Activated CD4-positive, alpha-beta T cell treated with anti-CD3 and anti-CD28 coated beads, Interleukin-2, amount 10 ng/mL, durations not matched to agents 7 days and 5 days (primary cell): ENCODE measurements around the gene MVP. TPM values are rescaled to one million over a fixed set of nuclear protein-coding genes. Genes with fewer than 3 reads are reported as not detected.
"Not testable (repeated sequence)": the region's sequence is repeated elsewhere in the genome, so short reads cannot be mapped to it uniquely, and the experiment has no call there.

ENCODE experiments used
- CTCF ChIA-PET: fragments of 350-600 bp; sonication (Branson Sonifier 250); formaldehyde crosslinking; loops from one replicate; lab custom pipeline; 2021; ENCODE audit warnings: antibody characterized with exemption; lab: Charles Lee
- POLR2A ChIA-PET: fragments of 350-600 bp; sonication (Branson Sonifier 250); formaldehyde crosslinking; loops from one replicate; lab custom pipeline; 2021; ENCODE audit warnings: antibody characterized with exemption; lab: Charles Lee
- DNase-seq: peaks from one replicate; pipeline ENCODE4 v3.0.0-alpha.2; 2020
- H3K27ac Mint-ChIP-seq: one replicate; pipeline ENCODE4 v1.8.0; 2021; ENCODE audit warnings: mild to moderate bottlenecking, moderate library complexity, mixed read lengths
- H3K27me3 Mint-ChIP-seq: one replicate; pipeline ENCODE4 v1.8.0; 2021; ENCODE audit warnings: mixed read lengths
- H3K36me3 Mint-ChIP-seq: one replicate; pipeline ENCODE4 v1.8.0; 2021; ENCODE audit warnings: low read depth, mixed read lengths
- H3K4me1 Mint-ChIP-seq: one replicate; pipeline ENCODE4 v1.8.0; 2021; ENCODE audit warnings: mixed read lengths
- H3K4me3 Mint-ChIP-seq: one replicate; pipeline ENCODE4 v1.8.0; 2021; ENCODE audit warnings: mild to moderate bottlenecking, moderate library complexity, mixed read lengths
- H3K9me3 Mint-ChIP-seq: one replicate; pipeline ENCODE4 v1.8.0; 2021; ENCODE audit warnings: mixed read lengths
- total RNA-seq, 2 experiments: library from RNA; stranded (reverse); gene quantifications; one replicate each; pipeline ENCODE4 v1.2.3, GENCODE V29; 2021

MVP gene
- total RNA-seq, 2 experiments from 2014 or later, result 177 to 187 TPM

GRCh38 chr16:29857133-29857760, 37.0 kb downstream of the MVP start:
- Mint-ChIP-seq H3K27me3 (no peaks in the 10 kb centered on the region), H3K4me3 (no peak overlapping the region), H3K27ac (no peak overlapping the region), H3K4me1 (peaks cover 16% of the 10 kb centered on the region), H3K9me3 (no peaks in the 10 kb centered on the region), H3K36me3 (peaks cover 24% of the 10 kb centered on the region)
- POLR2A ChIA-PET, result no interaction called here
- CTCF ChIA-PET, result interaction anchor here (0.5 to 3.3 kb wide), 2 partner anchors 9 to 651 kb away, joined by 3 to 14 read pairs; no protein-coding TSS in a partner anchor
- DNase-seq, result no peak

- CTCF ChIA-PET, result interaction anchor here (0.5 to 3.3 kb wide), 4 partner anchors 10 to 649 kb away, joined by 3 to 14 read pairs (median 3); partner anchors contain the start of gene SEZ6L2
- POLR2A ChIA-PET, result no interaction called here
- DNase-seq, result no peak
These were observed 38.0 kb downstream of the MVP start for GRCh38 chr16:29858149-29858849.

GRCh38 chr16:29858974-29859373, 38.7 kb downstream of the MVP start:
- Mint-ChIP-seq H3K27me3 (no peaks in the 10 kb centered on the region), H3K4me3 (no peak overlapping the region), H3K36me3 (peaks cover 24% of the 10 kb centered on the region), H3K9me3 (no peaks in the 10 kb centered on the region), H3K27ac (no peak overlapping the region), H3K4me1 (peaks cover 25% of the 10 kb centered on the region)
- DNase-seq, result no peak
- CTCF ChIA-PET, result interaction anchor here (0.8 to 3.3 kb wide), 4 partner anchors 10 to 114 kb away, joined by 3 to 14 read pairs (median 3); partner anchors contain the start of gene SEZ6L2
- POLR2A ChIA-PET, result interaction anchor here (0.6 kb wide), 1 partner anchor 8 kb away, joined by 4 read pairs; no protein-coding TSS in a partner anchor

More at GRCh38 chr16:29858149-29858849, 38.0 kb downstream of the MVP start:
- Mint-ChIP-seq H3K4me1 (peaks cover 22% of the 10 kb centered on the region), H3K36me3 (peaks cover 24% of the 10 kb centered on the region), H3K9me3 (no peaks in the 10 kb centered on the region), H3K4me3 (no peak overlapping the region), H3K27ac (peak overlapping the region; percentile 64), H3K27me3 (no peaks in the 10 kb centered on the region)

GRCh38 chr16:29860218-29860617, 40.0 kb downstream of the MVP start:
- H3K27me3 Mint-ChIP-seq, result no peaks in the 10 kb centered on the region
- POLR2A ChIA-PET, result no interaction called here
- H3K4me1 Mint-ChIP-seq, result peaks cover 29% of the 10 kb centered on the region
- H3K36me3 Mint-ChIP-seq, result peaks cover 24% of the 10 kb centered on the region
- CTCF ChIA-PET, result interaction anchor here (0.9 kb wide), 1 partner anchor 174 kb away, joined by 3 read pairs; no protein-coding TSS in a partner anchor
- no peaks in the 10 kb centered on the region for H3K9me3 Mint-ChIP-seq
- no peak overlapping the region for H3K4me3 Mint-ChIP-seq
- no peak for DNase-seq
- H3K27ac Mint-ChIP-seq, result peak overlapping the region; percentile 54

GRCh38 chr16:29862383-29862883, 42.2 kb downstream of the MVP start:
- Mint-ChIP-seq H3K4me1 (peaks cover 29% of the 10 kb centered on the region), H3K9me3 (no peaks in the 10 kb centered on the region), H3K4me3 (peak overlapping the region; percentile 98), H3K36me3 (peaks cover 21% of the 10 kb centered on the region), H3K27ac (peak overlapping the region; percentile 100), H3K27me3 (no peaks in the 10 kb centered on the region)
- DNase-seq, result peak; percentile 22
- CTCF ChIA-PET, result interaction anchor here (0.8 to 2.2 kb wide), 4 partner anchors 14 to 110 kb away, joined by 3 to 4 read pairs (median 4); no protein-coding TSS in a partner anchor
- POLR2A ChIA-PET, result no interaction called here

- Mint-ChIP-seq H3K27me3 (no peaks in the 10 kb centered on the region), H3K4me3 (peak within 1 kb of the TSS; percentile 98), H3K27ac (peak within 1 kb of the TSS; percentile 100), H3K36me3 (peaks cover 20% of the 10 kb centered on the region), H3K4me1 (peaks cover 31% of the 10 kb centered on the region), H3K9me3 (no peaks in the 10 kb centered on the region)
- CTCF ChIA-PET, result interaction anchor here (0.6 to 2.2 kb wide), 11 partner anchors 8 to 109 kb away, joined by 3 to 4 read pairs (median 3); partner anchors contain the start of gene MVP
- POLR2A ChIA-PET, result no interaction called here
- peak; percentile 95 for DNase-seq
These were observed 42.8 kb downstream of the MVP start, which contains the start of gene CDIPT for GRCh38 chr16:29862884-29863668. CDIPT (minus strand) TSS chr16:29863226; CDS start chr16:29862857, 369 bp downstream.

GRCh38 chr16:29863669-29863984, 43.4 kb downstream of the MVP start:
- ChIA-PET POLR2A (no interaction called here), CTCF (interaction anchor here (0.6 to 2.2 kb wide), 12 partner anchors 9 to 109 kb away, joined by 3 to 4 read pairs (median 3); partner anchors contain the start of gene MVP)
- Mint-ChIP-seq H3K27ac (peak overlapping the region; percentile 100), H3K36me3 (peaks cover 16% of the 10 kb centered on the region), H3K4me3 (peak overlapping the region; percentile 98), H3K9me3 (no peaks in the 10 kb centered on the region), H3K27me3 (no peaks in the 10 kb centered on the region), H3K4me1 (peaks cover 31% of the 10 kb centered on the region)
- no peak for DNase-seq

GRCh38 chr16:29864205-29864604, 43.9 kb downstream of the MVP start:
- no peaks in the 10 kb centered on the region for H3K9me3 Mint-ChIP-seq
- CTCF ChIA-PET, result interaction anchor here (0.7 to 2.2 kb wide), 5 partner anchors 13 to 40 kb away, joined by 3 to 4 read pairs (median 4); partner anchors contain the start of gene SEZ6L2
- no peak for DNase-seq
- H3K4me1 Mint-ChIP-seq, result peaks cover 31% of the 10 kb centered on the region
- H3K27ac Mint-ChIP-seq, result peak overlapping the region; percentile 57
- POLR2A ChIA-PET, result no interaction called here
- H3K27me3 Mint-ChIP-seq, result no peaks in the 10 kb centered on the region
- no peak overlapping the region for H3K4me3 Mint-ChIP-seq
- H3K36me3 Mint-ChIP-seq, result peaks cover 15% of the 10 kb centered on the region

GRCh38 chr16:29868396-29869009, 48.2 kb downstream of the MVP start:
- Mint-ChIP-seq H3K9me3 (no peaks in the 10 kb centered on the region), H3K4me3 (no peak overlapping the region), H3K27me3 (no peaks in the 10 kb centered on the region), H3K36me3 (no peaks in the 10 kb centered on the region), H3K4me1 (peaks cover 7% of the 10 kb centered on the region), H3K27ac (no peak overlapping the region)
- POLR2A ChIA-PET, result no interaction called here
- CTCF ChIA-PET, result interaction anchor here (0.7 kb wide), 1 partner anchor 20 kb away, joined by 3 read pairs; no protein-coding TSS in a partner anchor
- DNase-seq, result no peak

- DNase-seq, H3K27me3 Mint-ChIP-seq, POLR2A ChIA-PET, H3K4me1 Mint-ChIP-seq, H3K4me3 Mint-ChIP-seq, H3K36me3 Mint-ChIP-seq, H3K27ac Mint-ChIP-seq, H3K9me3 Mint-ChIP-seq: not testable (repeated sequence)
- CTCF ChIA-PET, result interaction anchor here (0.7 kb wide), 1 partner anchor 21 kb away, joined by 3 read pairs; no protein-coding TSS in a partner anchor
These were observed 48.8 kb downstream of the MVP start for GRCh38 chr16:29869067-29869466.

- DNase-seq, result no peak
- ChIA-PET CTCF (no interaction called here), POLR2A (no interaction called here)
- Mint-ChIP-seq H3K36me3 (no peaks in the 10 kb centered on the region), H3K9me3 (no peaks in the 10 kb centered on the region), H3K4me3 (no peak overlapping the region), H3K27ac (no peak overlapping the region), H3K4me1 (peaks cover 10% of the 10 kb centered on the region), H3K27me3 (peaks cover 16% of the 10 kb centered on the region)
These were observed 51.7 kb downstream of the MVP start for GRCh38 chr16:29871822-29872546.
